SK-N-SH (cell line): ENCODE results near the gene THAP12. TPM values are rescaled to one million over a fixed set of nuclear protein-coding genes. Genes with fewer than 3 reads are reported as not detected.

Source experiments
- CTCF ChIA-PET: fragments of 300-600, 350-600 bp; formaldehyde crosslinking; extraction: SDS; loops from one replicate; lab custom pipeline; 2021; lab: Yijun Ruan, JAX
- POLR2A ChIA-PET: fragments of 350-600 bp; sonication (Branson Sonifier 250); formaldehyde crosslinking; extraction: SDS; loops from one replicate; lab custom pipeline; 2020; ENCODE audit warnings: antibody characterized with exemption, inconsistent platforms; lab: Yijun Ruan, JAX
- DNase-seq: peaks from one replicate; pipeline ENCODE4 v3.0.0; 2012
- H2AFZ ChIP-seq: fragments of 200-600 bp; sonication (generic); 2 replicates; pipeline ENCODE4 v1.8.1; 2016; ENCODE audit warnings: antibody characterized with exemption, mild to moderate bottlenecking, low read depth
- H3F3A ChIP-seq: fragments of 200-600 bp; sonication (generic); replicated peaks from 2 replicates; pipeline ENCODE3; 2016; ENCODE audit warnings: antibody characterized with exemption, mild to moderate bottlenecking; ENCODE audit not compliant: insufficient read depth
- H3K27ac ChIP-seq, 2 experiments: fragments of 200-500 bp in 1 of 2; fragments of 200-600 bp in 1 of 2; sonication (Bioruptor generic) in 1 of 2; sonication (generic), shearing (Covaris generic) in 1 of 2; 2 replicates each; pipeline versions ENCODE4 v1.5.1 to v1.6.1; 2014 to 2016; ENCODE audit warnings: low read depth in 2 of 2, inconsistent platforms in 1 of 2, low read length in 1 of 2, mild to moderate bottlenecking in 1 of 2, mixed read lengths in 1 of 2
- H3K27me3 ChIP-seq: fragments of 200-600 bp; sonication (generic), shearing (Covaris generic); 2 replicates; pipeline ENCODE4 v1.6.1; 2016; ENCODE audit warnings: mixed run types; ENCODE audit not compliant: insufficient read depth
- H3K36me3 ChIP-seq, 2 experiments: fragments of 200-500 bp in 1 of 2; fragments of 200-600 bp in 1 of 2; sonication (Bioruptor generic) in 1 of 2; sonication (generic) in 1 of 2; replicated peaks in 1 of 2; 2 replicates each; pipeline versions ENCODE3 to v1.5.1; 2014 to 2016; ENCODE audit warnings: low read length in 1 of 2, mild to moderate bottlenecking in 1 of 2; ENCODE audit not compliant: insufficient read depth in 2 of 2, control insufficient read depth in 1 of 2
- H3K4me1 ChIP-seq, 2 experiments: fragments of 200-500 bp in 1 of 2; fragments of 200-600 bp in 1 of 2; sonication (Bioruptor generic) in 1 of 2; sonication (generic), shearing (Covaris generic) in 1 of 2; 2 replicates each; pipeline versions ENCODE4 v1.5.1 to v1.6.1; 2014 to 2016; ENCODE audit warnings: low read depth in 1 of 2, low read length in 1 of 2, mixed run types in 1 of 2; ENCODE audit not compliant: insufficient read depth in 2 of 2, control insufficient read depth in 1 of 2
- H3K4me2 ChIP-seq: fragments of 200-600 bp; sonication (generic), shearing (Covaris generic); 2 replicates; pipeline ENCODE4 v1.6.1; 2017; ENCODE audit warnings: mixed run types
- H3K4me3 ChIP-seq, 2 experiments: fragments of 200-500 bp in 1 of 2; fragments of 200-600 bp in 1 of 2; sonication (Bioruptor generic) in 1 of 2; sonication (generic), shearing (Covaris generic) in 1 of 2; 2 replicates each; pipeline versions ENCODE4 v1.5.1 to v1.8.1; 2014 to 2016; ENCODE audit warnings: low read depth in 2 of 2, inconsistent platforms in 1 of 2, low read length in 1 of 2, mild to moderate bottlenecking in 1 of 2, mixed read lengths in 1 of 2, moderate library complexity in 1 of 2
- H3K79me2 ChIP-seq: fragments of 200-600 bp; sonication (generic); 2 replicates; pipeline ENCODE4 v1.8.1; 2017; ENCODE audit warnings: mild to moderate bottlenecking; ENCODE audit not compliant: insufficient read depth
- H3K9ac ChIP-seq: fragments of 200-600 bp; sonication (generic); 2 replicates; pipeline ENCODE4 v1.6.1; 2017; ENCODE audit warnings: mixed run types
- H3K9me2 ChIP-seq: fragments of 200-600 bp; sonication (generic); 2 replicates; pipeline ENCODE4 v1.6.1; 2017; ENCODE audit warnings: mixed run types
- H3K9me3 ChIP-seq: fragments of 200-600 bp; sonication (generic); 2 replicates; pipeline ENCODE4 v1.6.1; 2017; ENCODE audit warnings: mixed run types, mild to moderate bottlenecking, moderate library complexity
- H4K20me1 ChIP-seq: fragments of 200-600 bp; sonication (generic); 2 replicates; pipeline ENCODE4 v1.6.1; 2017; ENCODE audit warnings: mild to moderate bottlenecking, mixed run types; ENCODE audit not compliant: insufficient read depth
- ELF1 ChIP-seq: IDR thresholded peaks from 2 replicates; pipeline ENCODE4 v1.4.0; 2012
- EZH2phosphoT487 ChIP-seq: fragments of 200-600 bp; sonication (generic); IDR thresholded peaks from 2 replicates; pipeline ENCODE4 v1.6.1; 2017; ENCODE audit warnings: low read depth, mixed run types, mild to moderate bottlenecking, antibody characterized with exemption, moderate library complexity, borderline replicate concordance
- FOSL2 ChIP-seq: IDR thresholded peaks from 2 replicates; pipeline ENCODE4 v1.4.0; 2012; ENCODE audit warnings: low read depth, mild to moderate bottlenecking, moderate library complexity, borderline replicate concordance
- FOXM1 ChIP-seq: IDR thresholded peaks from 2 replicates; pipeline ENCODE4 v1.4.0; 2012; ENCODE audit warnings: low read depth, mild to moderate bottlenecking
- MAX ChIP-seq: IDR thresholded peaks from 2 replicates; pipeline ENCODE4 v1.4.0; 2012; ENCODE audit warnings: low read depth
- RAD21 ChIP-seq: IDR thresholded peaks from 2 replicates; pipeline ENCODE4 v1.6.1; 2012; ENCODE audit warnings: mild to moderate bottlenecking, low read length
- RFX5 ChIP-seq: IDR thresholded peaks from 2 replicates; pipeline ENCODE4 v1.6.1; 2012; ENCODE audit warnings: mild to moderate bottlenecking, improper control_type of control experiment, low read length
- TCF12 ChIP-seq: IDR thresholded peaks from 2 replicates; pipeline ENCODE4 v1.4.0; 2012
- TEAD4 ChIP-seq: IDR thresholded peaks from 2 replicates; pipeline ENCODE4 v1.4.0; 2012; ENCODE audit warnings: mild to moderate bottlenecking, borderline replicate concordance; ENCODE audit not compliant: insufficient read depth
- USF1 ChIP-seq: IDR thresholded peaks from 2 replicates; pipeline ENCODE4 v1.4.0; 2012; ENCODE audit warnings: low read depth, borderline replicate concordance
- WGBS: methylation state at CpG from one replicate; pipeline ENCODE4 v1.1.6; 2017; ENCODE audit warnings: low lambda C conversion rate; 5-methylcytosine and 5-hydroxymethylcytosine counted together
- polyA plus RNA-seq, 3 experiments: library from polyadenylated mRNA; depleted of rRNA; stranded (reverse); fragments of >200 nt; gene quantifications; 2 replicates each; pipeline ENCODE4 v1.2.3, GENCODE V29; 2012
- TF ChIP-seq, protein P1 (sequence below): fragments of 200-600 bp; sonication (generic); IDR thresholded peaks from 2 replicates; pipeline ENCODE4 v1.6.1; 2017; ENCODE audit warnings: antibody characterized with exemption, mild to moderate bottlenecking, moderate library complexity
- TF ChIP-seq, protein P2 (sequence below): IDR thresholded peaks from 2 replicates; pipeline ENCODE4; 2012
- TF ChIP-seq, protein P3 (sequence below): fragments of 150-350 bp; IDR thresholded peaks from 2 replicates; pipeline ENCODE4 v1.6.1; 2017; ENCODE audit warnings: antibody characterized with exemption, low read length, low read depth, borderline replicate concordance

The THAP12 gene
- polyA plus RNA-seq, 1 of the 3 experiments (the other 2 are of a cell fraction): 14.9 TPM

- H4K20me1 ChIP-seq: no peaks in the 10 kb centered on the region
- H3K4me3 ChIP-seq: no peak overlapping the region
- H3K9me2 ChIP-seq: no peaks in the 10 kb centered on the region
- WGBS: 79% methylated on average over 1 of the region's 1 CpG
- ChIA-PET CTCF (interaction anchor here (0.8 kb wide), 1 partner anchor 10 kb away, joined by 3 read pairs; no protein-coding TSS in a partner anchor), POLR2A (no interaction called here)
- H3K36me3 ChIP-seq: no peaks in the 10 kb centered on the region
- H3K9me3 ChIP-seq: no peaks in the 10 kb centered on the region
- no peak overlapping the region for H3K9ac ChIP-seq
- peaks cover 0 to 6% of the 10 kb centered on the region in 2 experiments; a peak in 1 of 4 replicates for H3K4me1 ChIP-seq
- TF ChIP-seq FOXM1 (no peak), TEAD4 (no peak), USF1 (no peak), EZH2phosphoT487 (no peak), FOSL2 (no peak), RAD21 (no peak)
- TF ChIP-seq, protein P1, sequence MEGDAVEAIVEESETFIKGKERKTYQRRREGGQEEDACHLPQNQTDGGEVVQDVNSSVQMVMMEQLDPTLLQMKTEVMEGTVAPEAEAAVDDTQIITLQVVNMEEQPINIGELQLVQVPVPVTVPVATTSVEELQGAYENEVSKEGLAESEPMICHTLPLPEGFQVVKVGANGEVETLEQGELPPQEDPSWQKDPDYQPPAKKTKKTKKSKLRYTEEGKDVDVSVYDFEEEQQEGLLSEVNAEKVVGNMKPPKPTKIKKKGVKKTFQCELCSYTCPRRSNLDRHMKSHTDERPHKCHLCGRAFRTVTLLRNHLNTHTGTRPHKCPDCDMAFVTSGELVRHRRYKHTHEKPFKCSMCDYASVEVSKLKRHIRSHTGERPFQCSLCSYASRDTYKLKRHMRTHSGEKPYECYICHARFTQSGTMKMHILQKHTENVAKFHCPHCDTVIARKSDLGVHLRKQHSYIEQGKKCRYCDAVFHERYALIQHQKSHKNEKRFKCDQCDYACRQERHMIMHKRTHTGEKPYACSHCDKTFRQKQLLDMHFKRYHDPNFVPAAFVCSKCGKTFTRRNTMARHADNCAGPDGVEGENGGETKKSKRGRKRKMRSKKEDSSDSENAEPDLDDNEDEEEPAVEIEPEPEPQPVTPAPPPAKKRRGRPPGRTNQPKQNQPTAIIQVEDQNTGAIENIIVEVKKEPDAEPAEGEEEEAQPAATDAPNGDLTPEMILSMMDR: no peak
- TF ChIP-seq, protein P2, sequence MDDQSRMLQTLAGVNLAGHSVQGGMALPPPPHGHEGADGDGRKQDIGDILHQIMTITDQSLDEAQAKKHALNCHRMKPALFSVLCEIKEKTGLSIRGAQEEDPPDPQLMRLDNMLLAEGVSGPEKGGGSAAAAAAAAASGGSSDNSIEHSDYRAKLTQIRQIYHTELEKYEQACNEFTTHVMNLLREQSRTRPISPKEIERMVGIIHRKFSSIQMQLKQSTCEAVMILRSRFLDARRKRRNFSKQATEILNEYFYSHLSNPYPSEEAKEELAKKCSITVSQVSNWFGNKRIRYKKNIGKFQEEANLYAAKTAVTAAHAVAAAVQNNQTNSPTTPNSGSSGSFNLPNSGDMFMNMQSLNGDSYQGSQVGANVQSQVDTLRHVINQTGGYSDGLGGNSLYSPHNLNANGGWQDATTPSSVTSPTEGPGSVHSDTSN: no peak
- TF ChIP-seq, protein P3, sequence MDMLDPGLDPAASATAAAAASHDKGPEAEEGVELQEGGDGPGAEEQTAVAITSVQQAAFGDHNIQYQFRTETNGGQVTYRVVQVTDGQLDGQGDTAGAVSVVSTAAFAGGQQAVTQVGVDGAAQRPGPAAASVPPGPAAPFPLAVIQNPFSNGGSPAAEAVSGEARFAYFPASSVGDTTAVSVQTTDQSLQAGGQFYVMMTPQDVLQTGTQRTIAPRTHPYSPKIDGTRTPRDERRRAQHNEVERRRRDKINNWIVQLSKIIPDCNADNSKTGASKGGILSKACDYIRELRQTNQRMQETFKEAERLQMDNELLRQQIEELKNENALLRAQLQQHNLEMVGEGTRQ: no peak
- H3F3A ChIP-seq: no peaks in the 10 kb centered on the region
- no peak for DNase-seq
- H3K79me2 ChIP-seq: no peaks in the 10 kb centered on the region
- no peak overlapping the region for H3K4me2 ChIP-seq
- no peaks in the 10 kb centered on the region for H3K27me3 ChIP-seq
- H3K27ac ChIP-seq: no peak overlapping the region
- no peak overlapping the region for H2AFZ ChIP-seq
These were observed 14.4 kb upstream of the THAP12 start for GRCh38 chr11:76395296-76395695.

- DNase-seq: no peak
- POLR2A ChIA-PET: no interaction called here
- CTCF ChIA-PET: interaction anchor here (1.5 kb wide), 1 partner anchor 9 kb away, joined by 3 read pairs; no protein-coding TSS in a partner anchor
These were observed 13.5 kb upstream of the THAP12 start for GRCh38 chr11:76394411-76394810.

More at GRCh38 chr11:76394411-76394810, 13.5 kb upstream of the THAP12 start:
- Histone ChIP-seq H4K20me1 (no peaks in the 10 kb centered on the region), H3K9ac (no peak overlapping the region), H3K79me2 (no peaks in the 10 kb centered on the region), H3K9me2 (no peaks in the 10 kb centered on the region), H2AFZ (no peak overlapping the region), H3K27ac (no peak overlapping the region), H3K4me3 (no peak overlapping the region), H3F3A (no peaks in the 10 kb centered on the region), H3K4me1 (peaks cover 0 to 6% of the 10 kb centered on the region in 2 experiments; a peak in 1 of 4 replicates), H3K27me3 (no peaks in the 10 kb centered on the region), H3K36me3 (no peaks in the 10 kb centered on the region), H3K9me3 (no peaks in the 10 kb centered on the region), H3K4me2 (no peak overlapping the region)
- TF ChIP-seq ELF1 (no peak), RFX5 (no peak), FOXM1 (no peak), TCF12 (no peak), MAX (no peak)
- TF ChIP-seq, protein P3: no peak
